IPS-NIHi11 (cell line): ENCODE measurements around the gene CYP27C1.
"Not testable (repeated sequence)": the region's sequence is repeated elsewhere in the genome, so short reads cannot be mapped to it uniquely, and the experiment has no call there.

Experiments
- DNase-seq: peaks from one replicate; pipeline ENCODE4 v3.0.0; 2012; ENCODE audit warnings: mixed read lengths, low spot score

Gene CYP27C1, protein sequence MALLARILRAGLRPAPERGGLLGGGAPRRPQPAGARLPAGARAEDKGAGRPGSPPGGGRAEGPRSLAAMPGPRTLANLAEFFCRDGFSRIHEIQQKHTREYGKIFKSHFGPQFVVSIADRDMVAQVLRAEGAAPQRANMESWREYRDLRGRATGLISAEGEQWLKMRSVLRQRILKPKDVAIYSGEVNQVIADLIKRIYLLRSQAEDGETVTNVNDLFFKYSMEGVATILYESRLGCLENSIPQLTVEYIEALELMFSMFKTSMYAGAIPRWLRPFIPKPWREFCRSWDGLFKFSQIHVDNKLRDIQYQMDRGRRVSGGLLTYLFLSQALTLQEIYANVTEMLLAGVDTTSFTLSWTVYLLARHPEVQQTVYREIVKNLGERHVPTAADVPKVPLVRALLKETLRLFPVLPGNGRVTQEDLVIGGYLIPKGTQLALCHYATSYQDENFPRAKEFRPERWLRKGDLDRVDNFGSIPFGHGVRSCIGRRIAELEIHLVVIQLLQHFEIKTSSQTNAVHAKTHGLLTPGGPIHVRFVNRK

DNA sequence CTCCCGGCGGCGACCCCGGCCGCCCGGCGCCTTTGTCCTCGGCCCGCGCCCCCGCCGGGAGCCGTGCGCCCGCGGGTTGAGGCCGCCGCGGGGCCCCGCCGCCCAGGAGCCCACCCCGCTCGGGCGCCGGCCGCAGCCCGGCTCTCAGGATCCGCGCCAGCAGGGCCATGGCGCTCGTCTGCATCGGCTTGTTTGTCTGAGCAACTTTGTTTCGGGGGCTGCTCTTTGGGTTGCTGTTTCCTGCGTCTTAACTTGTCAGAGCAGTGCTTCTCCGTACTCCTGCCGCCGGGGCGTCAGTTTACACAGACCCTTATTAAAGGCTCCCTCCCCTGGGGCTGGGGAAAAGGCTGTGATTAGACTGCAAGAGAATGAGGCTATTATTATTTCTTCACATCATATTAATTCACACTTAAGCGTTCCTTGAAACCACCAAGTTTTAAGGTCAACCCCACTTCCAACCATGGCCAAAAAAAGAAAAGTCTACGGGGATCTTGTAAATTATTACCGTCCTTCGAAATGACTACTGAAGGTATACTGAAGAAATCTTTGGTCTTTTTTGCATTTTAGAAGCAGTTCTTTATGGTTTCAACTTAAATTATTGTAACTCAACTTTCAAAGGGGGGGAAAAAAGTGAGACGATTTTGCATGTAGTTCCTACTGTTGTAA lies at the start of gene CYP27C1:
TSS of gene CYP27C1 (minus strand) at position 198 of the 666 bp plus-strand sequence. CDS start at position 169, 29 bp downstream.
- DNase-seq, result peak; percentile 67

- DNase-seq, result no peak
These were observed 41.8 kb upstream of the CYP27C1 start for GRCh38 chr2:127261804-127262406.

GRCh38 chr2:127259355-127259754 lies 39.3 kb upstream of the CYP27C1 start:
- DNase-seq, result no peak

DNA sequence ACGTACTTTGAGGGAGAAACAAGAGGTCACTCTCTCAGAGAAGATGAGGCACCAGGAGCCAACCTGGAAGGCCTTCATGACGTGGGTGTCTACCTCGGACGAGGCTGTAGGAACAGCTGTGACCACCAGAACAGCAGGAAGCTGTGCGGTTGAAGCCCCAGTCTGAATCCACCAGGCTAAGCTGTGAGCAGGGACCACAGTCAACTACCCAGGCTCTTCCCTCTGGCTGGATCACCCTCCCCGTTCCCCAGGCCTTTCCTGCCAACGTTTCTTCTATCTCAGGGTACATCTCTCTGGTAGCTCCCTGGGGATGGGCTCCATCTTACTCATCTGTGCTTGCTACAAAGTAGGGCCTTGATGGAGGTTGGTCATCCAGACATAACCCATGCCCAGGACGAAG lies 36.8 kb upstream of the CYP27C1 start:
- DNase-seq, result no peak

DNA sequence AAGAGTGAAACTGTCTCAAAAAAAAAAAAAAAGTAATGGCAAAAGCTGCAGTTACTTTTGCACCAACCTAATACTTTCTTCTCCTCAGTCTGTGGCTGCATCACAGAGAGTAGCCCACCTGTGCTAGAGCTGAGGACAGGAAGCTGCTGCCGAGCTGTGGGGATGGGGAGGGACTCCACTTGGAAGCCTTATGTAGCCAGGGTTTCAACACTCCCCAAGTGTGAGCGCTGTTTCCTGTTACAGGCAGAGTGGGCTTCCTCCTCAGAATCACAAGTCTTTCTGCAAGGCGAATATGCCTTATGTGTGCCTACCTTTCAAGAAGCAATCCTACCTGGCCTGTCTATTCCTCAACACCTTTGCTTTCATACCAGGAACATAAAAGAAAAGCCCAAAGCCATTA lies 36.3 kb upstream of the CYP27C1 start:
- no peak for DNase-seq

DNA sequence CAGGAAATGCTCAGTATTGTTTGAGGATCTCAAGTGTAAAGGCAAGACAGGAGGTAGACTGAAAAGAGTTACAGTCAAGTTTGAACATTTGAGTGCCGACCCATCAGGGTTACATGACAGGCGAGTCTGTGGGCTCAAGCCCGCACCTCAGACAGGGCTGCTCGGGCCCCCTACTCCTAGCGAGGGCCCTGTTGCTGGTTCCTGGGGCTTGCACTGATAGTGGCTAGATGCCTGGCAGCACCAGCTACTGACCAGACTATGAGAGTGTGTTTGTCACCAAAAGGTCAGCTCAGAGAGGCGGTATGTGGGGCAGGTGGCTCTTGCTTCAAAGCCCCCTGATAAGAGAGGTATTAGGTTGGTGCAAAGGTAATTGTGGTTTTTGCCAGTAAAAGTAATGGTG lies 35.6 kb upstream of the CYP27C1 start:
- no peak for DNase-seq

DNA sequence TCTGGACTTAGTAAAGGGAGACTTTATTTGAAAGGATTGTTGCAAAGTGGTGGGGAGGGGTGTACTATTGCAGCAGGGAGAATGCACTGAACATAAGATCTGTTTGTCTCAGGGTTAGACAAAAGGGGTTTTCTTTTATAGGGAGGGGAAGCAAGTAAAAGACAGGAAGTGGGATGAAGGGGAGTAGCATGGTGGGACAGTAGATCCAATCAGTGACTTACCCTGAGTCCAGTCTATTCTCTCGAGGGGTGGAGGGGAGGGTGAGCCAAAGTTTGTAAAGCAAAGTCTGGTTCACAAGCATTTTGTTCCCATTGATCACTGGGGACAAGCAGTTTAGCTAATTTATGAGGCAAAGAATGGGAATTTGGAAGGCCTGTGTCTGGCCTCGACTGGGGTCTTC lies 35.0 kb upstream of the CYP27C1 start:
- DNase-seq, result no peak

- DNase-seq, result no peak
These were observed 34.4 kb upstream of the CYP27C1 start for GRCh38 chr2:127254386-127254981.

GRCh38 chr2:127241184-127241583 lies 21.1 kb upstream of the CYP27C1 start:
- not testable (repeated sequence) for DNase-seq

DNA sequence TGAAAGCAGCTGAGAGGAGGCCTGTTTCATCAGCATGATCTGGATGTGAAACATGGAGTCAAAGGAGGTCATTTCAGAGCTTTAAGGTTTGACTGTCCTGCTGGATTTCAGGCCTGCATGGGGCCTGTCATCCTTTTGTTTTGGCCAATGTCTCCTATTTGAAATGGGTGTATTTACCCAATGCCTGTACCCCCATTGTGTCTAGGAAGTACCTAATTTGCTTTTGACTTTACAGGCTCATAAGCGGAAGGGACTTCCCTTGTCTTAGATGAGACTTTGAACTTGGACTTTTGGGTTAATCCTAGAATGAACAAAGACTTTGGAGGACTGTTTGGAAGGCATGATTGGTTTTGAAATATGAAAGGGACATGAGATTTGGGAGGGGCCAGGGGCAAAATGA lies 19.3 kb upstream of the CYP27C1 start:
- no peak for DNase-seq

DNA sequence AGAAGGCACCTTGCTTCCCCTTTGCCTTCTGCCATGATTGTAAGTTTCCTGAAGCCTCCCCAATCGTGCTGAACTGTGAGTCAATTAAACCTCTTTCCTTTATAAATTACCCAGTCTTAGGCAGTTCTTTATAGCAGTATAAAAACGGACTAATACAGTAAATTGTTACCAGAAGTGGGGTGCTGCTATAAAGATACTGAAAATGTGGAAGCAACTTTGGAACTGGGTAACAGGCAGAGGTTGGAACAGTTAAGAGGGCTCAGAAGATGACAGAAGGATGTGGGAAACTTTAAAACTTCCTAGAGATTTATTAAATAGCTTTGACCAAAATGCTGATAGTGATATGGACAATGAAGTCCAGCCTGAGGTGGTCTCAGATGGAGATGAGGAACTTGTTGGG lies 17.7 kb upstream of the CYP27C1 start:
- not testable (repeated sequence) for DNase-seq

DNA sequence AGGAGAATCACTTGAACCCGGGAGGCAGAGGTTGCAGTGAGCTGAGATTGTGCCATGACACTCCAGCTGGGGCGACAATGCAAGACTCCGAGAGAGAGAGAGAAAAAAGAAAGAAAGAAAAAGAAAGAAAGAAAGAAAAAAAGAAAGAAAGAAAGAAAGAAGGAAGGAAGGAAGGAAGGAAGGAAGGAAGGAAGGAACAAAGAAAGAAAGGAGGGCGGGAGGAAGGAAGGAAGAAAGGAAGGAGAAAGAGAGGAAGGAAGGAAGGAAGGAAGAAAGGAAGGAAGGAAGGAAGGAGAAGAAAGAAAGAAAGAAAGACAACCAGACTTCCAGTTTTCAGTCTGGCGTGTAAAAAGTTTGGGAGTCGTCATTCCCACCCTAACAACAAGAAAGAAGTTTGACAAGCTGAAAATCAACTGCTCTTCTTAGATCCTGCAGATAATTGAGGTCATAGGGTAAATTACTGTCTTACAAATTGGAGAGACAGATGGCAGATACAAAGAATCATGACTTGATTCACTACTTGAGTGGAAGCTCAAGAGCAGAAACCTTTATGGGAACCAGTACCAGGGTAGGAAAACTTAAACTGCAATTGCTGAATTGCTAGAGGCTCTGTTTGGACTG lies 15.1 kb upstream of the CYP27C1 start:
- DNase-seq, result no peak

- DNase-seq, result no peak
These were observed 13.6 kb upstream of the CYP27C1 start for GRCh38 chr2:127233710-127234109.

- DNase-seq, result no peak
These were observed 11.2 kb upstream of the CYP27C1 start for GRCh38 chr2:127231130-127231865.

GRCh38 chr2:127229555-127229954 lies 9.5 kb upstream of the CYP27C1 start:
- no peak for DNase-seq

DNA sequence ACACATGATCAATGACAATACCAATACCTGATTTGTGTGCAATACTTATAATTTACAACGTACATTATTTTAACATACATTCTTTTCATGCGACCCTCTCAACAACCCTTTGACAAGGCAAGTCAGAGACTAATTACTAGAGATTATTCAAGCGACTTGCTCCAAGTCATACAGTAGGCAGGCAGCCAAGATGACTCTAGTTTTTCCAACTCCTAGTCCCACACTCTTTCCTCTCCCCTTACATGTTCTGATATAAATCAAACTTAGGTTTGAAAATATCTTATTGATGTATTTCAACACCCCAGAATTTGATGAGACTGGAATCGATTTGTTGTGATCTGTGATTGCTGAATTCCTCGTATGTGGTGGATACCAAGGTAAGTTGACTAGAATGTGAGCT lies 8.0 kb upstream of the CYP27C1 start:
- no peak for DNase-seq

DNA sequence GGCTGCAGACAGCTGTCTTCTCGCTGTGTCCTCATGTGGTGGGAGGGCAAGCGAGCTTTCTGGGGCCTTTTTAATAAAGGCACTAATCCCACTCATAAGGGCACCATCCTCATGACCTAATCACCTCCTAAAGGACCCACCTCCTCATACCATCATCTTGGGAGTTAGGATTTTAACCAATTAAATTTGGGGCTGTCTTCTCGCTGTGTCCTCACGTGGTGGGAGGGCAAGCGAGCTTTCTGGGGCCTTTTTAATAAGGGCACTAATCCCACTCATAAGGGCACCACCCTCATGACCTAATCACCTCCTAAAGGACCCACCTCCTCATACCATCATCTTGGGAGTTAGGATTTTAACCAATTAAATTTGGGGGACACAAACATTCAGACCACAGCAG lies 7.2 kb upstream of the CYP27C1 start:
- not testable (repeated sequence) for DNase-seq

DNA sequence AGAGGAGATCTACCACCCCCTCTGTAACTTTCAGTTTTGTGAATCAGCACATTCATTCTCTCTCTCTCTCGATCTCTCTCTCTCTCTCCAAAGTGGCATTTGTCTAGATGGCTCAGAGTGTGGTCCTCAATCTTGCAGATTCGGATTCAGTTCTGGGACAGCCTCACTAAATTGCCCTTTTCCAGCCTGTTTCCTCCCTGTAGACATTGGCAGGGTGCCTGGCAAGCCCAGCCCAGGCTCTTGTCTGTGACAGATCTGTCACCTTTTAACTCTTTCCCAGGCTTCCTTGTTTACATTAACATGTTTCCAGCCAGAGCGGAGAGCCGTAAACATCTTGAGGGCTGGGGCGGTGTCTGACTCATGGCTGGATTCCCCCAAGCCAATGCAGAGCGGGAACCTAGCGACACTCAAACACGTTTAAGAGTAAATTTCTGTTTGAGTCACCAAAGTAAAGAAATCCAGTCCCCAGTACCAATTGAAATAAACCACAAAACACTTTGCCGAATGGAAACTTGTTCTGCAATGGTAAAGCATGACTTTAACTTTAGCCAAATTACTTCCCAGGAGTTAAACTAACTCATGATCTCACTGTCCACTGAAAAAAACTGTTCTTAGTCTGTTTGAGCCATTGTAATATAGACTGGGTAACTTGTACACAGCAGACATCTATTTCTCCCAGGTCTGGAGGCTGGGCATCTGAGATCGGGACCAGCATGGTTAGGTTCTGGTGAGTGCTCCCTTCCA lies 6.6 kb upstream of the CYP27C1 start:
- no peak for DNase-seq

DNA sequence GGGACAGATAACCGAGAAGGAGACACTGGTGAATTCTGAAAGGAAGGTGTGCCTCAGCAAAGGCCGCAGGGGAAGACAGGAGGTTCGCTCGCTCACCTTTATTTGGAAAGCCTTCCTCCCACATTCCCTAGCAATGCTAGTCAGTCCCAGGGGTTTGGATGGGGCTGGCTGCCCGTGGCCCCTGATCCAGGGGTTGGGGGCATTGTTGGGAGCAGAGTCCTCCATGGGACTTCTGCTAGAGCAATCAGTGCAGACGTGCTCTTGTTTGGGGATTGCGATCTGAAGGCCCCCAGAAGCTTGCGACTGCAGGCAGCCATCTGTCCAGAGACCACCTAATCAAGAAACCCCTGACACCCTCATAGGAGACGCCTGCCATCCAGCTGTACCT lies 6.0 kb upstream of the CYP27C1 start:
- DNase-seq, result no peak

DNA sequence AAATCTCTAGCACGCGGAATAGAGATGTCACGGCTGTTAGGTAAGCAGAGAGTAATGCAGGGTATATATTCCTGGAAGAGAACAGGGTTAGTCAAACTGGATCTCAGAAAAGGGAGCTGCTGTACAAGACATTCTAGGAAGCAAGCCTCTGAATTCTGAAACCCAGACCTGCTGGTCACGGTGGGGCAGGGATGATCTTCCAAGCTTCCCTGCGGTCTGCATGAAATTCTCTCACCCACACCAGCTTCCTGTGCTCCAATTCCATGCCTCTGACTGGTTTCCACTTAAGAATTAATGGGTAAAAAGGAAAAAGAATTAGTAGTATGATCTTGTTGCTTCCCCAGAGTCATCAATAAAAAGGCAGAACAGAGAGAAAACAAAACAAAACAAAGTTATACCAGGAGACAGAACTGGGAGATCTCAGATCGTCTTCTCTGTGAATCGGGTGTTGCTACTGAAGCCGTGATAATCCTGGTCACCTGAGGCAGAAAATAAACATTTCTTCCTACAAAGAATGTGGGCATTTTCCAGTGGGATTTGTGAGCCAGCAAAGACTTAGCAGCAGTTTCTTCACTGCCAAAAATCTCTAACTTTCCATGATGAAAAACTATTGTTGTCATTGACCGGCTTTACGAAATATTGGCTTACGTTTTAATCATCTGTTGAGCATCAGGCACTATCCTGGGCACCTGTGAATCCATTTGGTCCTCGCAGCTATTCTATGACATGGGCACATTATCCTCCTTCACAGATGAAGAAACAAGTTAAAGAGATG lies 5.3 kb upstream of the CYP27C1 start:
- no peak for DNase-seq
